HG02970 (cell line): Measurements from ENCODE around the gene LSAMP.

Experiments
- ATAC-seq: cut with Tn5 transposase; IDR thresholded peaks from one replicate; pipeline ENCODE4 v1.9.1; 2021; ENCODE audit warnings: mild to moderate bottlenecking, moderate library complexity, moderate number of reproducible peaks; ENCODE audit not compliant: unreplicated experiment, low FRiP score

Gene LSAMP

DNA sequence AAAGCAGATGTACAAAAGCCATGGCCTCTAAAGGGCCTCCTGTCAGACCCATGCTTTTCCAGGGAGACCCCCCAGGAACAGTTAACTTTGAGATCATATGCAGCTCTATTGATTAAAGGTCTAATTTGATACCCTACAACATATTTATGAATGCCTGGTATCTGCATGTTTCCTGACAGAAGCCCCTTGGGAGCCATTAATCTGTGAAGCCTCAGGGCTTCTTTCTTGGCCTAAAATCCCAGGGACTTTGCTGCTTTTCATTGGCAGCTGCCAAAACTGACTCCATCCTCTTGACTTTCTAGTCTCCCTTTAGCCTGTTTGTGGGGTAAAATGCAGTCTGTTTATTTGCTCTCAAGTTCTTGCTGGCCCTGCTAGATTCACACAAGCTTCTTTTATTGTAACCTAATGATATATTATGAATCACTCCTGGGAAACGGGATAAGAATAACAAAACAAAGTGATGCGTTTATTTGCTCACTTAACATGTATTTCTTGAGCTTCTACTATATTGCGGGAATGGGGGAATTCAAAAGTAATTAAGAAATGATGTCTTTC, 257.0 kb downstream of the LSAMP start:
- no peak for ATAC-seq

DNA sequence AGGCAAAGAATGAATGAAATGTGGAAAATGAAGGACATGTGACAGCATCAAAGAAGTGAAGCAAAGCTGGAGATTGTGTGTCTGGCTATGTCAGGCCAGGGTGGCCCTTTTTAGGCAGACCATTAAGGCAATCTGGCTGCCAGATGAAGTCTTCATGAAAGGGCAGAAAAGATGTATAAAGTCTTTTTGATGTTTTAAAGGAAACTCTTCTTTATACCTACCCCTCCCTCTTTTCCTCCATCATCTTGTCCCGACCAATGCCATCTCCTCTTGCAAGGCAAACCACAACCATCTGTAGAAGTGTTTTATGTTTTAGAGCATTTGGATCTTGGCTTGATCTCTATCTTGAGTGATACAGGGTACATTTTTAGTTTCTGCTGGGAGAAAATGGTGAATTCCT, 259.2 kb downstream of the LSAMP start:
- no peak for ATAC-seq

DNA sequence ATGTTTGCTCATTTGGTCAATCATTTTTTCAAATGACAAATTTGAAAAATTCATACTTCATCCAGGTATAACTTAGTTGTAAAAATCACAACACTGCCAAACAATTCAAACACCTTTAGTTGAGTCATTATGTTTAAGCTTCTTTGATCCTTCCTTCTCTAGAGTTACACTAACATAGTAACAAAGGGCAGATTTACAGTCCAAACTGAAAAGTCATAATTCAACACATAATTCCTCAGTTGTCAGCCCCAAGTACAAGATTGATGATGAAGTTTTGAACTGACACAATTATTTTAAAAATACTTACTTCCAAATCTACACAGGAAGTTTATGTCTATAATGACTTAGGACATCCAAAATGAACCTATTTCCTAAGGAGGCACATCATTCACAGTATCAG, 264.1 kb downstream of the LSAMP start:
- no peak for ATAC-seq

DNA sequence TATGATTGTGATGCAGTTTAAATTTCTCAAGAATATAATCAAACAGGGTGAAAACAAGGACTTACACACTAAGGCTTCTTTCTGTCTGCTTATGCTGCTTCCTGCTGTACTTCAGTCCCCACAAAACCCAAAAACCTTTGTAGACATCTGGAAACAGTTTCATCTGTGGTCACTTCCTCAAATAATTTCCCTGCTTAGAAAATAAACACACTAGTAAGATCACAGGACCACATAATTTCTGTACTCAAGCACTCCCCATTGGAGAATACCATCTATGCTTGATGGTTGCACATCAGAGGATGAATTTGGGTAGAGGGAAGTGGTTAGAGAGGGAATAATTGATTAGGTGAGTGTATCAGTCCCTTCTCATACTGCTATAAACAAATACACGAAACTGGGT, 266.2 kb downstream of the LSAMP start:
- no peak for ATAC-seq

DNA sequence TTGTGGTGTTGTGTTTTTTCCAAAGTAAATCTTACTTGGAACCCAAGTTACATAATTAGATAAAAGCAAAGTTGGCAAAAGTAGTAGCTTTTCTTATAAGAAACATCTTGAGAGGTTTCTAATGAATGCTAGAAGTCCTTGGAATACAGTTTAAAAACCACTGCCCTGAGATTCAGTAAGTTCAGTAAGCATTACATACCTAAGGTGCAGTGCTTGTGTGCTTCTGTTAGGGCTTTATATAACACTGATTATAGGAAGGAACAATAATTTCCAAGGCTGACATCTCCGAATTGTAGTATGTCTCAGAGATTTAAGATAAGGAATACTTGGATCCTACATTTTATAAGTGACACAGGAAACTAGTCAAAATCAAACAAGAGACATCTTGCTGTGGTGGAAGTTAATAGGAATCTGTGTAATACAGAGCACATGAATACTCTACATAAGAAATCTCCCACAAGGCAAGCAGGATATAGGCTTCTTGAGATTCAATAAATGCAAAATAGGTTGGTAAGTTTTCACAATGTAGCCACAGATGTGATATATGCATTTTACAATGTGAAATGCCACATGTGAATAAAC, 268.2 kb downstream of the LSAMP start:
- no peak for ATAC-seq

DNA sequence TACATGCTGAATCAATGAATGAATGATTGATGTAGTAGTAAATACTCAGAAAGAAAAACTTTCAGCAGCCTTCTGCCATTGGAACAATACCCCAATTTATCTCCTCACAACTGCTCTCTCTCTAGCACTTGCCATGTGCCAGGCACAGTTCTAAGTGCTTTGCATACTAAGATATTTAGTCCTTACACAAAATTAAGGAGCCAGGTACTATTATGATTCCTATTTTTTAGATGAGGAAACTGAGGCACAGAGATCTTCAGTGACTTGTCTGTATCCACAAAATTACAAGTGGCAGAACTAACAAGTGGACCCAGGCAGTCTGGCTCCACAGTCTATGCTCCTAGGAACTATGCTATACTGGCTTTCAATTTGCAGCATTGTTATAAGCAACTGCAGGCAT, 279.2 kb downstream of the LSAMP start:
- ATAC-seq, result no peak

DNA sequence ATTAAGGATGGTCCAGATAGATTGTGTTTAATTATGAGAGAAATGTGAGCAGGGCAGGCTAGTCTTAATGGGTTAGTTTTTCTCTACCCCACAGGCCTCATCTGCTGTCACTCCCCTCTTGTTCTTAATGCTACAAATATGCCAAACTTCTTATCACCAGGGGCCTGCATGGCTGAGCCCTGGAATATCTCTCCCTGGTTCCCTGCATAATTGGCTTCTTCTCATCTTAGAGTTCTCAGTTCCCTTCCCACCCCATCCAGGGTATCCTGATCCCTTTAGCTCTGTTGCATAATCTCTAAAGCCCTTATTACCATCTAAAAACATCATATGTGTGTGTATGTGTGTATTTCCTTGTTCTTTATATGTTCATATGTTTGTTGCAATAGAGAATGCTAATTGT, 279.6 kb downstream of the LSAMP start:
- no peak for ATAC-seq

DNA sequence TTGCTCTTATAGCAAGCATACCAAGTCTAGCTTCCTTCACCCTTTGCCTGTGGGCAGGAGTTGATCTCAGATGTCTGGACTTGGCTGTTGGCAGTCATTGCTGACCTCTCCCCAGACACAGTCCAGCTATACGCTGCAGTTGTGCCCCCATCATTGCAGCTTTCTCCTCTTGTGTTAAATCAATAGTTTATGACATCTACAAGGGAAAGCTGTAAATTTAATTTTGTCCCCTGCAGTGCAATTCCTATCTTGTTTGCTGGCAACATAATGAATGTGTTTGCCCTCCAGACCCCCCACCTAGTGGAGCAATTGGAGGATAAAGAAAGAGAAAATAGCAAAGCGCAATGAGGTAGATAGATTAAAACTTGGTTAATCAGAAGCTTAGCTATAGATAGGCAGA, 280.2 kb downstream of the LSAMP start:
- ATAC-seq, result no peak

DNA sequence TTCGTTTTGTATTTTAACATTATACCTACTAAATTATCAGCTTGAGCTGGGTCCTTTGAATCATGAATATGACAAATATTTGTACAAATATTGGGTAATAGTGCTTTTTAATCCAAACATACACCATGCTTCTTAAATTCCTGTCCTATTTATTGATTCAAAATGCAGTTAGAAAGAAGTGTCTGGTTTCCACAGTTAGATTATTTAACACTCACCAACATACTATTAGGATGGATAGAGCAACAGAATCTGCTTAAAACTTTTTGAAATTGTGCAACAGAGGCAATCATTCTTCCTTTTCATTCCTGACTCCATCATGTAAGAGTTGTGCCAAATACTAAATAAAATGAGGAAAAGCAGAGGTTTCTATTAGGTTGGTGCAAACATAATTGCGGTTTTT, 281.2 kb downstream of the LSAMP start:
- ATAC-seq, result no peak

DNA sequence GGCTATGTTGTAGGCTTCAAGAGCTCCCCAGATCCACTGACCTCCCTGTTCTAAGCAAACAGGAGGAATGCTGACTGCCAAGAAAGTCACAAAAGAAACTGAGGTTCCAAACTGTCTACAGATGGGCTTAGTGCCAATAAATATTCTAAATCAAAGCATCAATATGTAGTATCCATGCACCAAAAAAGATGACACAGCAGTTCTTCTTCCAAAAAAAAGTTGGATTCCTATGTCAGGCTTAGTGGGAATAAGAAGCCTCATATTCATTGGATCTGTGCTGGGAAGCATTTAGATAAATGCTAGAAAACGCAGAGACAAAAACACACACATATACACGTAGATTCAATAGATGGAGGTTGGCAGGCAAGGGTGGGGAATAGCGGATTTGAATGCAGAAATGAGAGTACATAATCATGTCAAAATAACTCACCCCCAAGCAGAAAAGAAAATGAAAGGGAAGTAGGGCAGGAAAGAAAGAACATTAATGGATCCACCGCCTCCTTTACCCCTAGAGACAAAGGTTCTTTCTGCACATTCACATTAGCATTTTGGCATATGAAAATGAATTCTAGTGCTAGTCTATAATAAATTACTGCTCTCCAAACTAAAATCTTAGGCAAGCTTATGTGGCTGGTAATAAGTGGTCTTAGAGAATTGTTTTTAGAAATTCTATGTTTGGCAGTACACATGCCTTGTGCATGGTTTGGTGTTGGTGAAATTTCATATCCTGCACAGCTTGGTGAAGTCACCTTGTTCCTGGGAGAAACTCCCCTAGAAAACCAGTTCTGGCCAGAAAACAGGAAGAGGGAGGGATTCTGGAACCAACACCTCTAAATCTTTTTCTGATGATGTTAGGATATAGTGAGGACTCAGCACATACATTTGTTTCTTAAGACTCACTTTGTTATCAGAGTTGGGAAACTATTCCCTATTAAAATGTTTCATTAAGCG, 283.4 kb downstream of the LSAMP start:
- no peak for ATAC-seq

DNA sequence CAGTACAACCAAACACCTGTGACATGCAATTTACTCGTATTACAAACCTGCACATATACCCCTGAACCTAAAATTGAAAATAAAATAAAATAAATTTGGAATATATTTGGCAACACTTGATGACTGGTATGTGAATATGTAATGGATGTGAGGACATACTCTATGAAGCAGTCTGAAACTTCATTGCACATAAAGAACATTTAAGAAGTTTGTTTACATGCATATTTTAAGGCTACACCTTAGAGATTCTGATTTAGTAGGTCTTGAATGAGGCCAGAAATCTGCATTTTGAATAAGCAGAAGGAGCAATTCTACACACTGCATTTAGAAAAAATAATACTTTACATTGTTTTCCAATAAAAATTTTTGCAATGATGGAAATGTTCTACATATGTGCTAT, 284.7 kb downstream of the LSAMP start:
- ATAC-seq, result no peak

DNA sequence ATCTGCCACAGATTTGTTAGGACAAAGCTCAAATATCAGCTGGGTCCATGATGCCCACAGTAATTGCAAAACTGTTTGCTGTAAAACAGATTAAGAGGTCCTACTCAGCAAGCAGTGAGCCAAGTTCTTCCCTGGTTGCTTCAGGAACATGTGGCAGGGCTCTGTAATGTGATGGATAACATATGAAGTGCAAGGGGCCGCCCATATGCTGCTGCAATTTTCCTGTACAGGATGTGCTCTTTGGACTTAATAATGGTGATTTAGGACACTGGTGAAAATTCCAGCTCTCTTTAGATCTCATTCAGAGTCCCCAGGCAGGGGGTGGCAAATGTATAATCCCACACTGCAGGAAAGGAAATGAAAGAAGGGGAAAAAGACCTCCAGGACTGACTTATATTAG, 289.4 kb downstream of the LSAMP start:
- no peak for ATAC-seq

DNA sequence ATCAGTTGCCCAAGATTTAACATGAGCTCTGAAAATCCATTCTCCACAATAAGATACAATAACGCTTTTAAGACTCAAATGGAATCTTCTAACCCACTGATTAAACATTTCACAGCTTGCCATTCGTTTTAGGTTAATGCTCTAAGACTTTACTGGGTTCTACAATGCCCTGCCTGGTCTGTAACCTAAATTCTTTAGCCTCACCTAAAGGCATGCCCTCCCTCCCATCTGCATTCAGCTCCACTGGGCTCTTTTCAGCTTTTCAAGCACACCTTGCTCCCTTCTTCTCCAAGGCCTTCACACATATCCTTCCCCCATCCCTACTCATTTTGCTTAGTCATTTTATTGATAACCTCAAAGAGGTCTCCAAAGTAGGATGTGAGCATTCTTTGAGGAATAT, 290.9 kb downstream of the LSAMP start:
- no peak for ATAC-seq

DNA sequence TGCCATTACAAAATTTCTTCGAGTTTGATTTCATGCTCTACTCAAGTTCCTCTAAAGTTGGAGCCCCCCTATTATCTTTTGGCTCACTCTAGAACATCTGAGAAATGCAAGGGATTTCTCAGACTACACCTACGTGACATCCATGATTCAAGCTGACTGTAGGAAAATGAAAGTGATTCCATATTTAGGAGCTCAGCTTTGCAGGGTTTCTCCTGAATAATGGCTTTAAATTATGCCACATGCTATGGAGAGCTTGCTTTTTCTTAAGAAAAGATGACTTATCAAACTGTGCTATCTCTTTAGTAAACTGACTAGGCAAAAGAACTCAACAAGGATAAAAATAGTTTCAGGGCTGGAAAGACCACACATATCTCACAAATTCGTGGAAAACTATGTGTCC, 292.1 kb downstream of the LSAMP start:
- ATAC-seq, result no peak

DNA sequence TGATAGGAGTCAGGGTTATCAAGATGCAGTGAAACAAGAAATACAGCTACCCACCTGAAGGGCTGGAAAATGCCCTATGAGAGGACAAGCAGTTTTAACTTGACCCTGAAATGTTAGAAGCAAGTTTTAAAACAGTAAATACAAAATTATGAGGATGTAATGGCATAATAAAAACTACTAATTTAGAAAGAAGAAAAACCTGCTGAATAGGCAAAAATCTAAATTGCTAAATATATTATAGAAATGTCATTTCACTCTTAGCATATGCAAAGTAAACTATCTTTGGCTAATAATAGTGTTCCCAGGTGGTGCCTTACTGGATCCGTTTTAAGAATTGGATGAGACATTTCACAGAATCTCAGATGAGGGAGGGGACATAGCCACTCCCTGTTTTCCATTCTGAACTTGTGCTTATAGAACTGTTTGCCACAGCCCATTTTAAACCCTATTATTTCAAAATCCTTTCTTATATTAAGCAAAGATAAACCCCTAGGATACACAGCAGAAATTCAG, 294.6 kb downstream of the LSAMP start:
- no peak for ATAC-seq

DNA sequence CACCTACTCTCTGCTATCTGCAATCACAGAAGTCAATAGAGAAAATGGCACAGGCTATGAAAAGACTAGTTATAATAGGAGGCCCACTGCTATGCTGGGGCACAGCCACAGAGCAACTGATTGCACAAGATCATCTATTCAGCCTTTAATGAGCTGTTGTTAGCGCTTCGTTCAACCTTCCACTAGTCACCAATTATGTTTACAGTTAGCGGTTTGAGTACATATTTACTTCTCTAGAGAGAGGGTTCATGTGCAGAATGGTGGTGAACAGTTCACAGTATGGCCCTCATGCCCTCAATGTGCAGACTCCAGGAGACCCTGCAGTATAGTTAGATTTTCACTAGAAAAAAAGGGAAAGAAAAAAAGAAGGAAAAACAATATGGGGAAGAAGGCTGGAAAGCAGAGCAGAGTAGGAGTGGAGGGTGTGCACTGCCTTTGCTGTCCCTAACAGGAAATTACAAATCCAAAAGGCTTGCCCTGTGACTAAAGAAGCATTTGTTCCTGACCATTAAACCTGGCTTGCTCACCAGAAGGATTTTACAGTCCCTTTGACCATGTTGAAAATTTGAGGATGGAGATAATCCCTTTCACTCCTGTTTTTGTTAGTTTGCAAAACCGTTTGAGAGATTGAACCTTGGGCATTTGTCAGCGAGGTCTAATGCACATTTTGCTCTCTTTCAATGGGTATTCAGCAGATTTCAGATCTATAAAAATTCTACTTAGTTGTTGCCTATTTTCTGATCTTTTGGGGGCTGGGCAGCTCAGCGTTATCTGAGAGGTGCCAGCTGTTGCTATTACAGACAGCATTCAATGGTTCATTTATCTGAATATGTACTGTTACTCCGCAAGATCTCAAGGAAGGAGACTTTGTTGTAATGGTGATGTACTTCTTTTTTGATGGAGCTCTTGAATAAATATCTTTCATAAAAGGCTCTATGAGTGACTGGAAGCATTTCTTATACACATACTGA, 296.1 kb downstream of the LSAMP start:
- no peak for ATAC-seq

DNA sequence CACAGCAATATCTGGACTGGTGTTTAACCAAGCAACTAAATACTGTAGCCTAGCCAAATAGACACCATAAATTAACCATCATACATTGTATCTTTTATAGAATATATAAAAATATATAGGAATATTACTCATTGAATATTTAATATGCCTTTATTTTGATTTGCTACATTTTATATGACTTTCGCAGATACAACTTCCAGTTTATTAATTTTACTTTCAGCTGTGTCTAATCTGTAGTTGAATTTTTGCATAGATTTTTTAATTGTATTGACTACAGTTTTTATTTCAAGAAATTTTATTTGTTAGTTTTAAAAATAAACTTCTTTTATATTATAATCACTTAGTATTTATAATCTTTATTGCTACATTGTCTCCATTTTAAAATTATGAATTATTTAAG, 299.7 kb downstream of the LSAMP start:
- ATAC-seq, result no peak

DNA sequence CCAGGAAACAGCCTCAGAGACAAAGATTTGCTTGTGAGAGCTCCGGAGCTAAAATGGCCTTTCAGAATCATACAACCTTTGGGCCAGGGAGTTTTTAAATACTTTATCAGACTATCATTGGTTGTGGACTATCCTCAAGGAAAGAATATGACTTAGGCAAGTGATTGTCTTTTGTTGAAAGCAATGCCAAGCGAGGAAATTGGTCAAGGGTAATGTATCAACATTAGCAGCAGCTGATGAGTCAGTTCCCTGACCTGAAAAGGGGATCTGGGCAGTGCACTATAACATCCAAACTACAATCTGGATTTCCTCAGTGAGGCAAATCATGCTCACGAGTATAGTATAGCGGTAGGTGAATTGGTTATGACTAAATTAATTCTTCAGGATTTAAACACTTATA, 303.6 kb downstream of the LSAMP start:
- ATAC-seq, result no peak

DNA sequence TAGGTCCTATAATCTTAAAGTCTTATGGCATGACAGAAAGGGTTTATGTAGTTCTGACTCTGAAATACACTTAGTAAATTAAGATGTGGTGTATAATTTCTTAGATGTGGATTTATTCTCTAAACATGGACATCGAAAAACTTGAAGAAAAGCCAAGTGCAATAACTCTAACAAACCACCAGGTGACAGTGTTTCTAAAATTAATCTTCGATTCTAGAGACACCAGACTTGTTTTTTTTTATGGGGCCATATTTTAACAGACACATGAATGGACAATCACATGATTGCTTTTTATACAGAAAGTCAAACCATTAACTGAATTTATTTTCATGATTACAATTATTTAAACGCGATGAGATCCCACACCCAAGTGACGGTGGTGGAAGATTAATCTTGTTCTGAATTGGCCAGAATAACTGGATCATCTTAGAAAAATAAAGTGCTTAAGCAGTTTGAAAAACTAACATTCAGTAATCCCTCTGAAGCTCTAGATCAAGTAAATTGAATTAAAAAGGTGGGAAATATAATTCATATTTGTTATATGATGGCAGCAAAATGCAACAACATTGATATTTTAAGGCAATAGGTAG, 305.1 kb downstream of the LSAMP start:
- peak; percentile 72 for ATAC-seq

DNA sequence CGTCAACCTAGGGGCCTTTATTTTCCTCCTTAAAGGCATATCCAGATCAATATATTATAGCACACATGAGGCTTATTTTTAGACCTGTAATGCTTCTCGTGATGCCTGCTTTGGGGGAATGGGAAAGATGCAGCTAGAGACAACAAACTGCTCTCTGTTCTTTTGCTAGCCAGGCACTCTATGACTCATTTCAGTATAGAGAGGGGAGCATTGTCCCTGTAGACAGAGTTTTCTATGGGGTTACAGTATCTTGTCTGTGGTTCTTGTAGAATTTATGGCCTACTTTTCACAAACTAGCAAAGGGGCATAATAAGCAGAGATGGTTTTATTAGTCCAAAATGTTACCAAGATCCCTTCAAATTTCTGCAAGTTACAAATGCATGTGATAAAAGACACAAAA, 305.6 kb downstream of the LSAMP start:
- ATAC-seq, result peak; percentile 34
